Measurements from ENCODE around the gene LGALS7.

GRCh38 chr19:38734176-38734425, 39.2 kb downstream of the LGALS7 start:
- TF ChIP-seq CTCF (IDR thresholded peaks at IDR 0.05; ENCODE audit: low read depth, low read length) (no peak), EZH2phosphoT487 (IDR thresholded peaks at IDR 0.05; ENCODE audit: low read depth) (no peak)

All from OCI-LY3 (cell line).